Right hindlimb (tissue), 1 donor: ENCODE results near the gene SLC27A6.
"Not testable (repeated sequence)": the region's sequence is repeated elsewhere in the genome, so short reads cannot be mapped to it uniquely, and the experiment has no call there.

Experiments used
- DNase-seq: peaks from one replicate; pipeline ENCODE4 v3.0.0-alpha.2; 2018

SLC27A6 gene, protein sequence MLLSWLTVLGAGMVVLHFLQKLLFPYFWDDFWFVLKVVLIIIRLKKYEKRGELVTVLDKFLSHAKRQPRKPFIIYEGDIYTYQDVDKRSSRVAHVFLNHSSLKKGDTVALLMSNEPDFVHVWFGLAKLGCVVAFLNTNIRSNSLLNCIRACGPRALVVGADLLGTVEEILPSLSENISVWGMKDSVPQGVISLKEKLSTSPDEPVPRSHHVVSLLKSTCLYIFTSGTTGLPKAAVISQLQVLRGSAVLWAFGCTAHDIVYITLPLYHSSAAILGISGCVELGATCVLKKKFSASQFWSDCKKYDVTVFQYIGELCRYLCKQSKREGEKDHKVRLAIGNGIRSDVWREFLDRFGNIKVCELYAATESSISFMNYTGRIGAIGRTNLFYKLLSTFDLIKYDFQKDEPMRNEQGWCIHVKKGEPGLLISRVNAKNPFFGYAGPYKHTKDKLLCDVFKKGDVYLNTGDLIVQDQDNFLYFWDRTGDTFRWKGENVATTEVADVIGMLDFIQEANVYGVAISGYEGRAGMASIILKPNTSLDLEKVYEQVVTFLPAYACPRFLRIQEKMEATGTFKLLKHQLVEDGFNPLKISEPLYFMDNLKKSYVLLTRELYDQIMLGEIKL

DNA sequence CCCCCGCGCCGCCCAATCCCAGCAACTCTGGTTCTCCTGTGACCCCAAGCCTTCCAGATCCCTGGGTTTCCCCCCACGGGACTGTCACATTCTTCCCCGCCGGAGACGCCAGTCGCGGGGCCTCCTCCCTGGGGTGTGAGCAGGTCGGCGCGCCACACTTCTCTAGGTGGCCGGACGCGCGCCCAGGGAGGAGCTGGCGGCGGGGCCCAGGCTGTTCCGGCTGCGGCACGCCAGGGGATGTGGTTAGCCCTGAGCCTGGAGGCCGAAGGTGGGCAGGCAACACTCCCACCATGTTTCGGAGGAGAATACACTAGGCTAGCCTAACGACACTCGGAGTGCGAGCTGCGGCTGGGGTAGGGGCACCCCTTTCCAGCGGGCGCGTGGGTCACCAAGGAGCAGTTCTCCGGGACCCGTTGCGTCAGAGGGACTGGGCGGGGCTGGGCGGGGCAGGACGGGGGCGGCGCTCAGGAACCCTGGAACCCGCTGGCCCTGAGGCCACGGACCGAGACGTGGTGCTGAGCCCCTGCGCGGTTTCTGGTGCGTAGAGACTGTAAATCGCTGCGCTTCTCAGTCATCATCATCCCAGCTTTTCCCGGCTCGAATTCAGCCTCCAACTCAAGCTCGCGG, at the start of gene SLC27A6:
TSS of gene SLC27A6 (plus strand) at position 478 of the 627 bp plus-strand sequence. CDS start 650 bp downstream, outside the sequence.
- DNase-seq, result peak; percentile 44

DNA sequence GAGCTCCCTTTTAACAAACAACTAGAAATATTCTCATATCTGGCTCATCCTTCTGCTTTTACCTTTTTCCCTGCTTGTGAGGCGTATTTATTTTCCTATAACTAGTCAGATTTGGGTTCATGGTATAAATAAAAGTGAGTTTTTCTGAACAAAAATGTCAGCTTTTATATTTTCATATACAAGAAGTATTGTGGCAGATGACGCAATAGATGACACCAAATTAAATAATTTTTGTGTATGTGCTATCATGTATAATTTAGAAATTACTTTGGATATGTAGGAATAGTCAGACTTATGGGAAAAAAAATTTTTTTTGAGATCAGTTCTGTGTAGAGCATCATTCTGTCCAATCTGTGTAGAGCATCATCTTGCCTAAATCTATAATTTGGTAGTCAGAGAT, 45.7 kb upstream of the SLC27A6 start:
- no peak for DNase-seq

DNA sequence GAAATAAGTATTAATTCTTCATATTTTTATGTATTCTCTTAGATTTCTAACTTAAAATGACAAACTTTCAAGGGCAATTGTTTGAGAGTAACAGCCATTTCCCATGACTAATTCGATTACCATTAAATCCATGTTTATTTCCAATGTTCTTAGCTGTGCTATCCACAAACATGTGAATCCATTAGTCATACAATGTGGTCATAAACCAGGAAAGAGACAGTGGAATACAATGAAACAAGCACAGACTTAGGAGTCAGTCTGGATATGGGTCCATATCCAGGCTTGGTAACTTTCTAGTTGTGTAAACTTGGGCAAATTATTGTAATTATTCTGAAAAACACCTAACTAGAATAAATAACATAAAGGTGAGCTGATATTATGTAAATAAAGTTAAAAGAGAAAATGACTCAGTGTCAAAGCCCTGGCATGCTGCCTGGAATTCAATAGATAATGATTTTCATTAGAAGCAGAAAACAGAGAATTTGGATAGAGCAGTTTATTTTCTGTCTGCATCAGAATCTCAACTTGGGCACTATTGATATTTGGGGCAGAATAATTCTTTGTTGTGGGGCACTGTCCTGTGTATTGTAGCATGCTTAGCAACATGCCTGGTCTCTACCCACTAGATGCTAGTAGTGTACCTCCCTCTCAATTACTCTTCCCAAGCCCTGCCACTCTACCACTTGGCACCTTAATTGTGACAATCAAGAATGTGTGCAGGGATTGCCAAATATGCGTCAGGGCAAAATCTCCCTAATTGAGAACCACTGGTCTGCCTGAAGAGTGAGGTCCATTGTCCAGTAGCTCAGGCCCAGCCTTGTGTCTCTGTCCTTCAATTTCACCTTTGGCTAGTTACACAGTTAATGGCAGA, 44.7 kb upstream of the SLC27A6 start:
- no peak for DNase-seq

DNA sequence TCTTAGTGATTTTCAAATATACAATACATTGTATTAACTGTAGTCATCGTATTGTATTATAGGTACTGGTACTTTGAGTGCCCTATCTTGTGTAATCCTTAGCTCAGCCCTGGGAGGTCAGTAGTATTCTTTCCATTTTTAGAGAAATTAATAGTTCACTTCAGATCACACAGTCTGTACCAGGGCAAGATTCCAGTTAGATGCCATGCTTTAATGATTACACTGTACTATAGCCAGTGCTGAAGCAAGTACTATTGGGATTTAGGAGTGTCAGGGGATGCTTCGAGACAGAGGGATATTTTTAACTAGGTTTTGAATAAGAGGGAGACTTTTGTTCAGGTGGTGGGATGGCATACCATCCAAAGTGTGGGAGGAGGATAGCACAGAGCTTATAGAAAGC, 41.0 kb upstream of the SLC27A6 start:
- no peak for DNase-seq

DNA sequence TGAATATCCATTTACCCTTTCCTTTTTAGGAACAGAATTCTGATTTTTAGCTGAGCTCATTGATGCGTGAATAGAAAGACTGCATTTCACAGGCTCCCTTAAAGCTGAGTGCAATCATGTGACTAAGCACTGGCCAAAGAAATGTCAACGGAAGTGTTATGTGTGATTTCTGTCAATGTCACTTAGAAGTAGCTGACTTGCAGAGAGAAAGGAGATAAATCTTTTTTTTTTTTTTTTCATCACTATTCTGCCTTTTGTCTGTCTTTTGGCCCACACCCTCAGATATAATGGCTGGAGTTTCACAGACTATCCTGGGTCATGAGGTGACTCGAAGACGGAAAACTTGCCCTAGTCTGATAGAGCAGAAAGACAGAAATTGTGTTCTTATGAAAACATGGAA, 39.3 kb upstream of the SLC27A6 start:
- no peak for DNase-seq

- no peak for DNase-seq
Measured at GRCh38 chr5:128927644-128928043, 37.6 kb upstream of the SLC27A6 start.

DNA sequence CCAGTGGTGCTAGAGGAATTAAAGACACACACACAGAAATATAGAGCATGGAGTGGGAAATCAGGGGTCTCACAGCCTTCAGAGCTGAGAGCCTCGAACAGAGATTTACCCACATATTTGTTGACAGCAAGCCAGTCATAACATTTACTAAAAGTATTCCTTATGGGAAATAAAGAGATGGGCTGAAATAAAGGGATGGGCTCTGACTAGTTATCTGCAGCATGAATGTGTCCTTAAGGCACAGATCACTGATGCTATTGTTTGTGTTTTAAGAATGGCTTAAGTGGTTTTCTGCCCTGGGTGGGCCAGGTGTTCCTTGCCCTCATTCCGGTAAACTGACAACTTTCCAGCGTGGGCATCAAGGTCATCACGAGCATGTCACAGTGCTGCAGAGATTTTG, 33.1 kb upstream of the SLC27A6 start:
- DNase-seq, result not testable (repeated sequence)

GRCh38 chr5:128943100-128943499, 22.2 kb upstream of the SLC27A6 start:
- not testable (repeated sequence) for DNase-seq

DNA sequence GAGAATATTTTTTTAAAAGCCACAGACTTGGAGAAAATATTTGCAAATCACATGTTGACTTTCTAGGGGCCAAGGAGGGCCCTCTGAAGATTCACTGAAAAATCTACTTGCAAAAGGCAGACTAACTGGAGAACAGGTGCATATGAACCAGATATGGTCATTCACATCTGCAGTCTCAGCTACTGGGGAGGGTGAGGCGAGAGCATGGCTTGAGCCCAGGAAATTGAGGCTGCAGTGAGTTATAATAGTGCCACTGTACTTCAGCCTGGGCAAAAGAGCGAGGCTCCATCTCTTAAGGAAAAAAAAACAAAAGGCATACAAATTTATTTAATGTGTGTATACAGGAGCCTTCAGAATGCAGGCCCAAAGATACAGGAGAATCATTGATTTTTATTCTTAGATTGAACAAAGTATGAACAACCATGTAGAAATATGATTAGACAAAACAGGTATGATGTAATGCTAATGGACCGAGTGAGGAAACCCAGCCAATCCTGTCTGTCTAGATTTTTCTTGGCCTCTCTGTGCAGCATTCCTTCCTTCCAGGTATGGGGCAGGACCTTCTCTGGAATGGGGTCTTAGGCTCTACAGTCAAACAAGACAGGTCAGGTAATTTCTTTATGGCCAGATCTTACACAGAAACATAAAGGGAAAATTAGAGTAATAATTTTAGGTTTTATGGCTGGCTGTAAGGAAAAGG, 15.3 kb upstream of the SLC27A6 start:
- no peak for DNase-seq

DNA sequence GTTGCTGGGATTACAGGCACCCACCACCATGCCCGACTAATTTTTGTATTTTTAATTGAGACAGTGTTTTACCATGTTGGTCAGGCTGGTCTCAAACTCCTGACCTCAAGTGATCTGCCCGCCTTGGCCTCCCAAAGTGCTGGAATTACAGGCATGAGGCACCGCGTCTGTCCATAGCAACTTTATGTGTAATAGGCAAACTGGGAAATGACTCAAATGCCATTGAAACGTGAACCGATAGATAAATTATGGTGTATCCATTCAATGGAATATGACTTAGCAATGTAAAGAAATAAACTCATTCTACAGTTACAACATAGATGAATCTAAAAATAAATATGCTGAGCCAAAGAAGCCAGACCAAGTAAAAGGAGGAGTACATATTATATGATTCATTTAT, 14.0 kb upstream of the SLC27A6 start:
- DNase-seq, result not testable (repeated sequence)

DNA sequence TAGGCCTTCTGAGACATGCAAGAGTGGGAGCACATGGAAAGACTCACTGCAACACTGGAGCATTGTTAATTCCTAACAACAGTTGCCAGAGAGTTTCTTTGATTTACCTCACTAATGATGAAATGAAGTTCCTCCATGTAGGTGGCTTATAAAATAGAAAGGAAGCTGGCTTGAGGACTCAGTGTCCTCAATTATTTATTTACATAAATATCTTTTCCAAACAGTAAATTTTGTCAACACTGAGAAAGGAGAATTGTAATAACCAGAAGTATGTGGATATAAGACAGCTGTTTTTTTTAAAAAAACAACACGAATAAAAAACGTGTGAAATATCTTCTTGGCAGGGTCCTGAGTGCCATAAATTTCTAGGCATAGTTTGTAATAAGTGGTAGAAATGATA, 9.1 kb upstream of the SLC27A6 start:
- DNase-seq, result no peak

- no peak for DNase-seq
Measured at GRCh38 chr5:128962211-128962610, 3.1 kb upstream of the SLC27A6 start.

DNA sequence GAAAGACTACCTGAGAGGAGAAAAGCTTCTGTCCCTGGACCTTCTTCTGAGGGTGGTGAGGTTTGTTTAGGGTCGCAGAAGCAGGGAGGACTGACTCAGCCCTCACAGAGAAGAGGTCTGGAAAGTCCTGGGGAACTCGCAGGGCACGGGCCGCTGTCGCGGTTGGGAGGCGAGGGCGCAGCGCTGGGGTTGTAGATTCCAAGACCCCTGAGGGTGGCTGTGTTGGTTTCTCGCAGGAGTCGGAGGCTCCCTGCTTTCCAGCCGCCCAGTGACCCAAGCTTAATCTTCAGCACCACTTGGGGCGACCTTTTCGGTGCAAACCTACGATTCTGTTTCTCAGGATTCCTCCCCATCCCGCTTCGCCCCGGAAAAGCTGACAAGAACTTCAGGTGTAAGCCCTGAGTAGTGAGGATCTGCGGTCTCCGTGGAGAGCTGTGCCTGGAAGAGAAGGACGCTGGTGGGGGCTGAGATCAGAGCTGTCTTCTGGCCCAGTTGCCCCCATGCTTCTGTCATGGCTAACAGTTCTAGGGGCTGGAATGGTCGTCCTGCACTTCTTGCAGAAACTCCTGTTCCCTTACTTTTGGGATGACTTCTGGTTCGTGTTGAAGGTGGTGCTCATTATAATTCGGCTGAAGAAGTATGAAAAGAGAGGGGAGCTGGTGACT, 482 bp downstream of the SLC27A6 start:
- DNase-seq, result peak; percentile 13

GRCh38 chr5:128966375-128966774, 1.1 kb downstream of the SLC27A6 start:
- DNase-seq, result no peak

DNA sequence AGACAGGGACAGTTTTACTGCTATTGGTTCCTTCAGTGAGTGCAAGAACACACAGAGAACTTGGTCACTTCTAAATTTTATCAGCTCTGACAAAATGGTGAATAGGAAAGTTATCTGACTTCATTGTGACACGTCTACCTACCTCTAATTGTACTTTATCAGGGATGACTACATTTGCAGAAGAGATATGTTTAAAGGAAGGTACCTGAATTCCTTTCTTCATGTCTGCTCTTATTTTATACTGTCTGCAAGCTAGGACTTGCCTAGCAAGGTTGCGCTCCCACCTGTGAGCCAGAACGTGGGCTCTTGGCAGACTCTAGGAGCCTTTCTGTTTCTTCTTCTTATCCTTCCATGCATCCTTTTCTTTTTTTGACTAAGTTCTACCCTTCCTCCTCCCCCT, 1.6 kb downstream of the SLC27A6 start:
- no peak for DNase-seq

GRCh38 chr5:128973244-128973643, 8.0 kb downstream of the SLC27A6 start:
- no peak for DNase-seq

DNA sequence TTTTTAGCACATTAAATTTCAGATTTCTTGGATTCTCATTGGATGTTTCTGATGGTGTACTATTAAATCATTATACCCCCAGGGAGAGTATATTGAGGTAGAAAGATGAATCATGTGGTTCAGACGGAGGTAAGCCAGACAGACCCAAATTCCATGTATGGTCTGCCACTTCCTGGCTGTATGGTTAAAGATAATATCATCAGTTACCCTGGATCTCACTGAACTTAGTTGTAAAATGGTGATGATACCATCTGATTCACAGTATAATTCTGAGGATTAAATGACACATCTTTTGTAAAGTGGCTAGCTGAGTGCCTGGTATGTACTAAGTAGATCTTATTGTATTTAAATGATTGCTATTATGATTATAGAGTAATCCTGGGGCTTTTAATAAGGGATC, 9.3 kb downstream of the SLC27A6 start:
- no peak for DNase-seq

GRCh38 chr5:128979761-128980160, 14.5 kb downstream of the SLC27A6 start:
- DNase-seq, result no peak

GRCh38 chr5:128980917-128981316, 15.6 kb downstream of the SLC27A6 start:
- no peak for DNase-seq

GRCh38 chr5:128984480-128984879, 19.2 kb downstream of the SLC27A6 start:
- no peak for DNase-seq

DNA sequence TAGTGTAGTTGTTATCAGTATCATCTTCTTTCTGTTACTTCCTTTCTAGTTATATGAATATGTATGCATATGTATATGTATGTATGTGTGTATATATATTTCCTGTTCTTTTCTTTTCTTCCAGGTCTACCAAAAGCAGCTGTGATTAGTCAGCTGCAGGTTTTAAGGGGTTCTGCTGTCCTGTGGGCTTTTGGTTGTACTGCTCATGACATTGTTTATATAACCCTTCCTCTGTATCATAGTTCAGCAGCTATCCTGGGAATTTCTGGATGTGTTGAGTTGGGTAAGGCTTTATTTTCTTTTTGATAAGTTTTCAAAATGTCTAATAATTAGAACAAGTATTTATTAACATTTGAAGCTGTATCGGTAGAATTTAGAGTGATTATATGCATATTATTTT, 23.2 kb downstream of the SLC27A6 start:
- DNase-seq, result no peak
